Activated T-cell treated with anti-CD3 and anti-CD28 coated beads, Interleukin-2, amount 50 U/mL, for 48 hours (primary cell): ENCODE data around the gene C10orf53.
"Not testable (repeated sequence)": the region's sequence is repeated elsewhere in the genome, so short reads cannot be mapped to it uniquely, and the experiment has no call there.

ENCODE experiments used
- DNase-seq, 2 experiments: peaks; one replicate each; pipeline ENCODE4 v3.0.0-alpha.2; 2020

Gene C10orf53

GRCh38 chr10:49688920-49689319, 9.5 kb downstream of the C10orf53 start:
- no peak for DNase-seq

- no peak for DNase-seq
Observed at GRCh38 chr10:49689882-49690510, 10.5 kb downstream of the C10orf53 start.

DNA sequence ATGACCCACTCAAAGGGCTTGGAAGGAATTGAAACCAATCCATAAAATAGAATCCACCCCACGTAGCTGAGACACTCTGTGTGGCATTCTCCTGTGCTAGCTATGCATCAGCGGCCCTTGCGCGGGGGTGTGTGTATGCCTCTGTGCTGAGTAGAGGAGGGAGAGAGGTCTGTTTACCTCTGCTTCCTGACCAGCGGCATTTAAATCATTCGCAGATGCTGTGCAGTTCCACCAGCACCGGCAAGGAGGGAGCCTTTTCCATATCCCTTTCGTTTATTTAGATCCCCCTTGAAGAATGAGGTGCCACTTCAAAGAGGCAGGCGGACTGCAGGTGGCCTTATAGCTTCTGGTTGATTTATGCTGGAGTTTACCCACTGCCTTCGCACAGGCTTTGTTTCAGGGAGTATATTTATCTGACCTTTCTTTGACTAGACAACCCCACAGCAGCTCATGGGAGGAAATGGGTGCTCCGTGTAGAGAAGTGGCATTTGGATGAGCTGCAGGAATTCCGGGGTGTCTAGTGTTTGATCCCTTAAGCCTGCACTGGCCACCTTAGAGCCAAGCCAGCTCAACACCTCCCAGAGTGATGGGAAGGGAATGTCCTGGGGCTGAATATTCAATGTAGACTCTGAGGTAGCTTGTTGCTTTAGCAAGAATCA, 11.4 kb downstream of the C10orf53 start:
- DNase-seq, result no peak

DNA sequence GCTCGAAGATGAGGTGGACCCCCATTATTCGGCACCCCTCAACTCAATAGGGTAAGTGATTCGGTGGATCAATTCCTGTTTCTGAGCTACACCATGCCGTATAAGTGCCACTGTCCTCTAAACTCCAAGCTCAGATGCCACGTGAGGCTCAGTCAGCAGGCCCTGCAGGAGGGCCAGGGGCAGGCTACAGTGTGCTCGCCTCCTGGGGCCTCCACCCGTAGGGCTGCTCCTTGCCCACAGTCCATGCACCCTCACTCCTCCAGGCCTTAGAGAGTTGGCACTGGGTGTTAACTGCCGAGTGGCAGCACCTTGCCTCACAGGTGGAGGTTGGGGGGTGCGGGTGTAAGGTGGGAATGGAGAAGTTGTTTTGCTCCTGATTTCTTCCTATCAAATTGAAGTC, 12.1 kb downstream of the C10orf53 start:
- DNase-seq, result no peak

GRCh38 chr10:49694466-49694865, 15.0 kb downstream of the C10orf53 start:
- no peak for DNase-seq

- DNase-seq, result no peak
Observed at GRCh38 chr10:49696311-49696710, 16.9 kb downstream of the C10orf53 start.

- DNase-seq, result no peak
Observed at GRCh38 chr10:49698679-49699078, 19.2 kb downstream of the C10orf53 start.

- no peak for DNase-seq
Observed at GRCh38 chr10:49700211-49700610, 20.8 kb downstream of the C10orf53 start.

DNA sequence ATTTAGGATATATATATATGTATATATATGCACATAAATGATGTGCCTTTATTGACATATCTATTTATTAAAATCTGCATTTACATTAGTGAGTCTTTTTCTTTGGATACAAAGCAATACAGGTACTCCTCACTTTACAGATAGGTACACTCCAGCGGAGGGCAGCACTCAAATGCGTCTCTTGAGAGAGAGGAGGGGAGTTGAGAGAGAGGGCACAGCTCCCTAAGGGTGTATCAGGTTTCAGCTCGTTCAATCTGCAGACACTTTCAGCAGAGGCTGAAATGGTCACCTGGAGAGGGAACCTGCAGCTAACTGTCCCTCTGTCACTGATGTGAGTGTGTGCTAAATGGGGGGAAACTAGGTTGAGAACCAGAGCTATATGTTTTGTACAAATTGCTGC, 21.5 kb downstream of the C10orf53 start:
- DNase-seq, result no peak

- DNase-seq, result no peak
Observed at GRCh38 chr10:49707585-49707984, 28.1 kb downstream of the C10orf53 start.

GRCh38 chr10:49709934-49710333, 30.5 kb downstream of the C10orf53 start:
- DNase-seq, result no peak

GRCh38 chr10:49710966-49711365, 31.5 kb downstream of the C10orf53 start:
- no peak for DNase-seq

DNA sequence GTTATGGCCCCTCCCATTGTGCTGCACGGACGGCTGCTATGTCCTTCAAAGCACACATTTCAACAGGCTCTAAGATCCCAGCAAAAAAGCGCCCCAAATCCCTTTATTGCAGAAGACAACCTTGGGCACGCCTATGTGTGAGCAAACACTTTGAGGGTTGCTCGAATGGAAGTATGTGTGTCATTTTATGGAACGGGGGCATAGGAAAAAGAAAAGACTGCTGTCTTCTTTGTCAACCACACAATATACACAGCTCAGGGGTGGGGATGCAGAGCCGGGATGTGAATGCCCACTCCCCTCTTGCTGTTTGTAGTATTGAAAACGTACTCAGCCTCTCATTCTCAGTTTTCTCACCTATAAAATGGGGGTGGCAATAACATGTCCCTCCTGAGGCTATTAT, 32.0 kb downstream of the C10orf53 start:
- DNase-seq, result no peak

DNA sequence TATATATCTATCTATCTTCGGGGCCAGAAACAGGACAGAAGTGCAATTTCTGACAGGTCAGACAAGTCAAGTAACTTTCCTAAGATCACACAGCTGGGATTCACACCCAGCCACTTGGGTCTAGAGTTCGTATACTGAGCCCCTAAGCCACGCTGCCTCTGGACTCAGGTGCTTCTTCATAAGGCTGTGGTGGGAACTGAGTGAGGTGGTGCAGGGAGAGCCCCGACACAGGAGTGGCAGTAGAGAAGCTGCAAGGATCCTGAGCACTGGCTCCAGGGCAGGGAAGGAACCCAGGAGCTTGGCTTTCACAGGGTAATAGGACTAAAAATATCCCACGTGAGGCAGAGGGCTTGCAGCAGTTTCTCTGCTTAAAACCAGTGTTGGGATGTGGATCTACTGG, 33.8 kb downstream of the C10orf53 start:
- DNase-seq, result no peak

DNA sequence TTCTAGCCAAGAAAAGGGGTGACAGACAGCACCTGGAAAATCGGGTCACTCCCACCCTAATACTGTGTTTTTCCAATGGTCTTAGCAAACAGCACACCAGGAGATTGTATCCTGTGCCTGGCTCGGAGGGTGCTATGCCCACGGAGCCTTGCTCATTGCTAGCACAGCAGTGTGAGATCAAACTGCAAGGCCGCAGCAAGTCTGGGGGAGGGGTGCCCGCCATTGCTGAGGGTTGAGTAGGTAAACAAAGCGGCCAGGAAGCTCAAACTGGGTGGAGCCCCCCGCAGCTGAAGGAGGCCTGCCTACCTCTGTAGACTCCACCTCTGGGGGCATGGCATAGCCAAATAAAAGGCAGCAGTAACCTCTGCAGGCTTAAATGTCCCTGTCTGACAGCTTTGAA, 35.7 kb downstream of the C10orf53 start:
- DNase-seq, result not testable (repeated sequence)

DNA sequence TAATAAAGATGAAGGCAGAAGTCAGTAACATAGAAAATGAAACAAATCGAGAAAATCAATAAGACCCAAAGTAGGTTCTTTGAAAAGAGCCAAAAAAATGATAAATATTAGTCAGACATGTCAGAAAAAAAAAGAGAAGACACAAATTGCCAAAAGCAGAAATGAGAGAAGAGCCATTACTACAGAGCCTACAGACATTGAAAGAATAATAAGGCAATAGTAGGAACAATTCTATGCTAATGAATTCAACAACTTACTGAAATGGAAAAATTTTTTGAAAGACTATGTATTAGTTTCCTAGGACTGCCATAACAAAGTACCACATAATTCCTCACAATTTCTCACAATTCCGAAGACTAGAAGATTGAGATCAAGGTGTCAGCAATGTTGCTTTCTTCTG, 47.1 kb downstream of the C10orf53 start:
- DNase-seq, result no peak

- no peak for DNase-seq
Observed at GRCh38 chr10:49733866-49734265, 54.4 kb downstream of the C10orf53 start.

DNA sequence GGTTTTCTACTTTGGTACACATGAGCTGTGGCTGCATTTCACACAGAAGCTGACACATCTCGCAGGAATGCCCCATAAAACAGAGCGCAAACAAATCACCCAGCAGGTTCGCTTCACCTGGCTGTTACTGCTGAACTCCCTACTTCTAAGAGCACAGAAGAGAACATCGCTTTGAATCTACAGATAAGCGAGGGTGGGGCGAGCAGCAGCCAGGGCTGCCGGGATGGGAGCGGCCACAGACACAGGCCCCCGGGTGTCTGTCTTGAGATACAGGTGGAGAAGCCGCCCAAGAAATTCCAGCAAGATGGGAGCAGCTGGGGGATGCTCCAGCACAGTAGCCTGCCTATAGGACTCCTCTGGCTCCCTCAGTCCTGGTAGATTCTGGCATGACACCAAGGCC, 55.2 kb downstream of the C10orf53 start:
- DNase-seq, result no peak

- DNase-seq, result no peak
Observed at GRCh38 chr10:49735161-49735560, 55.7 kb downstream of the C10orf53 start.

DNA sequence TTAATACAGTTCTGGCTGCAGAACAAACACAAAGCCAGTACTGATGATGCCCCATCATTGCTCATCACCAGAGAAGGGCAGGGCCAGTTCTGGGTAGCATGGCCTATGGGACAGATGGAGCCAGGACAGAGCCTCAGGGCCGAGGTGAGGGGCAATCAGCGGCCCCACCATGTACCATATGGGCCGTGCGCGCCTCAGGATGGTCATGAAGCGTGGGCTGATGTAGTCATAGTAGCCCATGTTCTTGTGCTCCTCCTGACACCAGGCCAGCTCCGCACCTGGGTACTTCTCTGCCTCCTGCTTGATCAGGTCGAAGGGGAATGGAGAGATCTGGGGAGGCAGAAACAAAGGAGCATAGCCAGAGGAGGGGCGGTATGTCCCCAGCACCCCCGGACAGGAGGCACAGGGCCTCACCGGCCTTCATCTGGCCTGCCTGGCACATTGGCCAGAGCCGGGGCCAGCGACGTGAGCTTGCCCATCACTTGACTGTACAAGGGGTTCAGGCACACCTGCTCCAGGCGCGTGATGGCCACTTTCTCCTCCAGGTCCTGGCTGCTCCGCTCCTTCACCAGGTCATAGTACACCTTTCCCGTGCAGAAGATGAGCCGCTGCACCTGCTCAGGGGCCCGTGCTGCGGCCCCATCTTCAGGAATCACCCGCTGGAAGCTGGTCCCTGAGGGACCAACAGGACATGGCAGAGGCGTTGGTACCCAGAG, 56.6 kb downstream of the C10orf53 start:
- DNase-seq, result no peak

DNA sequence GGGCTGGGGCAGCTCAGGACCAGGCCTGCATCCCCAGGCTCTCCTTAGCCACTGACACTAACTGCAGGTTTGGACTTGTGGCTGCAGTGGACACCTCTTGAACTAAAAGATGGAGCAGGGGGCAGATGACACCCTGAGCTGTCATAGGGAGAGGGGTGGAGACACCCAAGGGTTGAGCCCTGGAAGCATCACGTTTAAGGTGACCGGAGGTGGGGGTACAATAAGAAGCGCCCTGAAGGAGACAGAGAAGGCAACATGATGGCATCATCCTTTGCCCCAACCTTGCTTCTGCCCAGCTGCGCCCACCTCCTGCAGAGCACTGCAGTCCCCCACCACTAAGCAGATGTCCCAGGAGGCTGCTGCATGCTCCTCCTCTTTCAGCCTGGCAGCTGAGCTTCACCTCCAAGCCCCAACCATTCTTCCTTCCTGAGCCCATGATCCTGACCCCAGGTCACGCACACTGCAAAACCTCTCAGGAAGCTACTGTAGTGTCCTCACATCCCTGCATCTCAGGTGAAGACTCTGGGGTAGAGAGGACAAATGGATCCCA, 57.2 kb downstream of the C10orf53 start:
- no peak for DNase-seq

DNA sequence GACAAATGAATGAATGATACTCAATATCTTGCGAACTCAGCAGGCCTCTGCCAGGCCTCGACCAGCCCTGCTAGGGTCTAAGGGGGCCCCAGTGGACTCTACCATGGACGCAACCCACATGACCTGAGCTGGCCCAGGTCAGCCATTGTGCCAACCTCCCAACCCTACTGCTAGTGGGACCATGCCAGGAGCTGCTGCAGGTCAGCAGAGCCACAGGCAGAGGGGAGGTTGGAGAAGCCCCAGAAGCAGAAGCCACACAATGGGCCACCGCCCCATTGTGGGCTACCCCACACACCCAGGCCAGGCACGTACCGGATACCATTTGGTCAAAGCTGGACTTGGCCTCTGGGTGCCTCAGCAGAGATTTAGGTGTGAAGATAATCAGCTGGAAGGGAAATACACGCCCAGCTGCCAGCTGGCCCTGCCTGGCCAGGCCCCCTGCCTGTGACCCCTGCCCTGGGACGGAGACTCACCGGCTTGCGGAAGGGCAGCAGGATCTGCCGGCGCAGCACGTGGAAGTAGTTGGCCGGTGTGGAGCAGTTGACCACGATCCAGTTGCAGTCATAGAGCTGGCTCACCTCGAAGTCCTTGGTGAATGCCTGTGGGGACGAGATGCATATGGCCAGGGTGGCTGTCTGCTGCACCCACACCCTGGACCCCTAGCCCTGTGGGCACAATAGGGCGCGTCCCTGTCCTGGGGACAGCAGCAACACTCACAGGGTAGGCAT, 58.2 kb downstream of the C10orf53 start:
- DNase-seq, result no peak

- no peak for DNase-seq
Observed at GRCh38 chr10:49738616-49739360, 59.3 kb downstream of the C10orf53 start.
